Mammary epithelial cell (primary cell): ENCODE measurements around the gene RBM27.

ENCODE experiments used
- EZH2 ChIP-seq: IDR thresholded peaks from 2 replicates; pipeline ENCODE4 v1.6.1; 2012; ENCODE audit warnings: low read length, inconsistent platforms, borderline replicate concordance
- TF ChIP-seq, protein P1 (sequence below), 2 donors: IDR thresholded peaks in 1 of 2; conservative IDR thresholded peaks in 1 of 2; 2 replicates each; pipeline ENCODE4 v1.5.1; 2011 to 2012; ENCODE audit warnings: inconsistent platforms in 2 of 2, low read length in 2 of 2, mild to moderate bottlenecking in 2 of 2, control low read depth in 1 of 2, low read depth in 1 of 2; ENCODE audit not compliant: insufficient read depth in 1 of 2; ENCODE audit errors: extremely low read depth in 1 of 2

DNA sequence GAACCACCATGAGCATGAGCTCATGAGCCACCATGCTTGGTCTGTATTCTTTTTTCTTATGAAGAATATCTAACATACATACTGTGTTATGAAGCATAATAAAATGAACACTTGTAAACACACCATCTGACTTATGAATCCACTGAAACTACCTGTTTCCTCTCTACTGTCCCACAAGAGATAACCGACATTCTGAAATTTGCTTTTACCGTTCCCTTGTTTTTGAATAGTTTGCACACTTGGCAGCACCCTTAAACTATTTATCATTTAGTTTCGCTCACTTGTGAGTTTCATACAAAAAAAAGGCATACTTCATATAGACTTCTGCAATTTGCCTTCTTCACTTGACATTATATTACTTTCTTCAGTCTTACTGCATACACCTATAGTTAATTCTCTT lies 29.8 kb upstream of the RBM27 start:
- TF ChIP-seq, protein P1, sequence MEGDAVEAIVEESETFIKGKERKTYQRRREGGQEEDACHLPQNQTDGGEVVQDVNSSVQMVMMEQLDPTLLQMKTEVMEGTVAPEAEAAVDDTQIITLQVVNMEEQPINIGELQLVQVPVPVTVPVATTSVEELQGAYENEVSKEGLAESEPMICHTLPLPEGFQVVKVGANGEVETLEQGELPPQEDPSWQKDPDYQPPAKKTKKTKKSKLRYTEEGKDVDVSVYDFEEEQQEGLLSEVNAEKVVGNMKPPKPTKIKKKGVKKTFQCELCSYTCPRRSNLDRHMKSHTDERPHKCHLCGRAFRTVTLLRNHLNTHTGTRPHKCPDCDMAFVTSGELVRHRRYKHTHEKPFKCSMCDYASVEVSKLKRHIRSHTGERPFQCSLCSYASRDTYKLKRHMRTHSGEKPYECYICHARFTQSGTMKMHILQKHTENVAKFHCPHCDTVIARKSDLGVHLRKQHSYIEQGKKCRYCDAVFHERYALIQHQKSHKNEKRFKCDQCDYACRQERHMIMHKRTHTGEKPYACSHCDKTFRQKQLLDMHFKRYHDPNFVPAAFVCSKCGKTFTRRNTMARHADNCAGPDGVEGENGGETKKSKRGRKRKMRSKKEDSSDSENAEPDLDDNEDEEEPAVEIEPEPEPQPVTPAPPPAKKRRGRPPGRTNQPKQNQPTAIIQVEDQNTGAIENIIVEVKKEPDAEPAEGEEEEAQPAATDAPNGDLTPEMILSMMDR (conservative IDR thresholded peaks at IDR 0.05 in 1 of 2, IDR thresholded peaks at IDR 0.05 in 1 of 2; ENCODE audit: extremely low read depth in 1 of 2, insufficient read depth in 1 of 2, low read depth in 1 of 2, low read length in 2 of 2), result no peak
- TF ChIP-seq EZH2, result no peak
